ENCODE results near the gene PLA2G2F. TPM values are rescaled to one million over a fixed set of nuclear protein-coding genes. Genes with fewer than 3 reads are reported as not detected.

The PLA2G2F gene
- total and polyA plus RNA-seq, 10 of the 15 experiments (the other 5 are each of a cell fraction or from before 2014, with no cell fraction given) = 0.03 TPM; not detected in 9

DNA sequence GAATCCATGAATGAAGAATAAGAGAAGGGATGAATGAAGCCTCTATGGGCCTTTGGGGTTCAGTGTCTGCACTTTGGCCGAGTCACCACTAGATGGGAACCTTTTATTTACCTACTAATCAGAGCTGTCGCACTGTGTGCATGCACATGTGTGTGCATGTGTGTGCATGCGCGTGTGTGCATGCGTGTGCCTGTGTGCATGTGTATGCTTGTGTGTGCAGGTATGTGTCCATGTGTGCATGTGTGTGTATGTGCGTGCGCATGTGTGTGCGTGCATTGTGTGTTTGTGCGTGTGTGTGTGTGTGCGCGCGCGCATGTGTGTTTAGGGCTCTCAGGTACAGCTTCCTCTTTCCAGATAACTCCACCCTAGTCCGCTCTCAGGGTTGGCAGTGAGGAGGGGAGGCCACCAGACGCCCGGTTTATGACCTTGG, 26.4 kb downstream of the PLA2G2F start (continued):
- TF ChIP-seq MTA2 (IDR thresholded peaks at IDR 0.05; ENCODE audit: low read depth) (no peak), LARP7 (IDR thresholded peaks at IDR 0.05) (no peak), PML (IDR thresholded peaks at IDR 0.05; ENCODE audit: low read length) (no peak), MEF2B (IDR thresholded peaks at IDR 0.05; ENCODE audit: partially characterized antibody, poor library complexity, severe bottlenecking) (no peak), RUNX3 (IDR thresholded peaks at IDR 0.05; ENCODE audit: low read length) (no peak), ZNF217 (IDR thresholded peaks at IDR 0.05) (no peak), NFYB (IDR thresholded peaks at IDR 0.05; ENCODE audit: insufficient read depth, low read depth, low read length) (no peak), NFYA (IDR thresholded peaks at IDR 0.05; ENCODE audit: borderline replicate concordance, low read depth, low read length) (no peak), KDM1A (IDR thresholded peaks at IDR 0.05; ENCODE audit: borderline replicate concordance) (no peak), RCOR1 (conservative IDR thresholded peaks at IDR 0.05; ENCODE audit: low read depth, low read length) (no peak), YY1 (IDR thresholded peaks at IDR 0.05; ENCODE audit: low read depth, low read length) (no peak), TCF3 (IDR thresholded peaks at IDR 0.05; ENCODE audit: borderline replicate concordance, insufficient read depth, low read depth, low read length) (0 out of 2 replicates have a peak, but pooled peaks have one; percentile 17), MYB (IDR thresholded peaks at IDR 0.05; ENCODE audit: borderline replicate concordance, low read depth, low read length) (no peak), RBBP5 (conservative IDR thresholded peaks at IDR 0.05) (no peak), SMC3 (IDR thresholded peaks at IDR 0.05; ENCODE audit: borderline replicate concordance, low read length) (0 out of 2 replicates have a peak, but pooled peaks have one; percentile 10), STAT1 (conservative IDR thresholded peaks at IDR 0.05) (no peak), DPF2 (IDR thresholded peaks at IDR 0.05) (no peak), EED (IDR thresholded peaks at IDR 0.05; ENCODE audit: low read depth) (no peak)
- TF ChIP-seq, protein P1, sequence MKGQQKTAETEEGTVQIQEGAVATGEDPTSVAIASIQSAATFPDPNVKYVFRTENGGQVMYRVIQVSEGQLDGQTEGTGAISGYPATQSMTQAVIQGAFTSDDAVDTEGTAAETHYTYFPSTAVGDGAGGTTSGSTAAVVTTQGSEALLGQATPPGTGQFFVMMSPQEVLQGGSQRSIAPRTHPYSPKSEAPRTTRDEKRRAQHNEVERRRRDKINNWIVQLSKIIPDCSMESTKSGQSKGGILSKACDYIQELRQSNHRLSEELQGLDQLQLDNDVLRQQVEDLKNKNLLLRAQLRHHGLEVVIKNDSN (IDR thresholded peaks at IDR 0.05; ENCODE audit: borderline replicate concordance, extremely low read length, insufficient read depth, low read depth, low read length) = no peak
- TF ChIP-seq, protein P2, sequence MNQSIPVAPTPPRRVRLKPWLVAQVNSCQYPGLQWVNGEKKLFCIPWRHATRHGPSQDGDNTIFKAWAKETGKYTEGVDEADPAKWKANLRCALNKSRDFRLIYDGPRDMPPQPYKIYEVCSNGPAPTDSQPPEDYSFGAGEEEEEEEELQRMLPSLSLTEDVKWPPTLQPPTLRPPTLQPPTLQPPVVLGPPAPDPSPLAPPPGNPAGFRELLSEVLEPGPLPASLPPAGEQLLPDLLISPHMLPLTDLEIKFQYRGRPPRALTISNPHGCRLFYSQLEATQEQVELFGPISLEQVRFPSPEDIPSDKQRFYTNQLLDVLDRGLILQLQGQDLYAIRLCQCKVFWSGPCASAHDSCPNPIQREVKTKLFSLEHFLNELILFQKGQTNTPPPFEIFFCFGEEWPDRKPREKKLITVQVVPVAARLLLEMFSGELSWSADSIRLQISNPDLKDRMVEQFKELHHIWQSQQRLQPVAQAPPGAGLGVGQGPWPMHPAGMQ (IDR thresholded peaks at IDR 0.05; ENCODE audit: borderline replicate concordance) = no peak
- TF ChIP-seq, protein P3, sequence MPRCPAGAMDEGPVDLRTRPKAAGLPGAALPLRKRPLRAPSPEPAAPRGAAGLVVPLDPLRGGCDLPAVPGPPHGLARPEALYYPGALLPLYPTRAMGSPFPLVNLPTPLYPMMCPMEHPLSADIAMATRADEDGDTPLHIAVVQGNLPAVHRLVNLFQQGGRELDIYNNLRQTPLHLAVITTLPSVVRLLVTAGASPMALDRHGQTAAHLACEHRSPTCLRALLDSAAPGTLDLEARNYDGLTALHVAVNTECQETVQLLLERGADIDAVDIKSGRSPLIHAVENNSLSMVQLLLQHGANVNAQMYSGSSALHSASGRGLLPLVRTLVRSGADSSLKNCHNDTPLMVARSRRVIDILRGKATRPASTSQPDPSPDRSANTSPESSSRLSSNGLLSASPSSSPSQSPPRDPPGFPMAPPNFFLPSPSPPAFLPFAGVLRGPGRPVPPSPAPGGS (IDR thresholded peaks at IDR 0.05; ENCODE audit: borderline replicate concordance, insufficient read depth, low read depth, low read length, poor library complexity, severe bottlenecking) = peak; percentile 94
- TF ChIP-seq, protein P4, sequence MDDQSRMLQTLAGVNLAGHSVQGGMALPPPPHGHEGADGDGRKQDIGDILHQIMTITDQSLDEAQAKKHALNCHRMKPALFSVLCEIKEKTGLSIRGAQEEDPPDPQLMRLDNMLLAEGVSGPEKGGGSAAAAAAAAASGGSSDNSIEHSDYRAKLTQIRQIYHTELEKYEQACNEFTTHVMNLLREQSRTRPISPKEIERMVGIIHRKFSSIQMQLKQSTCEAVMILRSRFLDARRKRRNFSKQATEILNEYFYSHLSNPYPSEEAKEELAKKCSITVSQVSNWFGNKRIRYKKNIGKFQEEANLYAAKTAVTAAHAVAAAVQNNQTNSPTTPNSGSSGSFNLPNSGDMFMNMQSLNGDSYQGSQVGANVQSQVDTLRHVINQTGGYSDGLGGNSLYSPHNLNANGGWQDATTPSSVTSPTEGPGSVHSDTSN (IDR thresholded peaks at IDR 0.05; ENCODE audit: insufficient replicate concordance, low read depth, low read length) = peak; percentile 52
- TF ChIP-seq, protein P5, sequence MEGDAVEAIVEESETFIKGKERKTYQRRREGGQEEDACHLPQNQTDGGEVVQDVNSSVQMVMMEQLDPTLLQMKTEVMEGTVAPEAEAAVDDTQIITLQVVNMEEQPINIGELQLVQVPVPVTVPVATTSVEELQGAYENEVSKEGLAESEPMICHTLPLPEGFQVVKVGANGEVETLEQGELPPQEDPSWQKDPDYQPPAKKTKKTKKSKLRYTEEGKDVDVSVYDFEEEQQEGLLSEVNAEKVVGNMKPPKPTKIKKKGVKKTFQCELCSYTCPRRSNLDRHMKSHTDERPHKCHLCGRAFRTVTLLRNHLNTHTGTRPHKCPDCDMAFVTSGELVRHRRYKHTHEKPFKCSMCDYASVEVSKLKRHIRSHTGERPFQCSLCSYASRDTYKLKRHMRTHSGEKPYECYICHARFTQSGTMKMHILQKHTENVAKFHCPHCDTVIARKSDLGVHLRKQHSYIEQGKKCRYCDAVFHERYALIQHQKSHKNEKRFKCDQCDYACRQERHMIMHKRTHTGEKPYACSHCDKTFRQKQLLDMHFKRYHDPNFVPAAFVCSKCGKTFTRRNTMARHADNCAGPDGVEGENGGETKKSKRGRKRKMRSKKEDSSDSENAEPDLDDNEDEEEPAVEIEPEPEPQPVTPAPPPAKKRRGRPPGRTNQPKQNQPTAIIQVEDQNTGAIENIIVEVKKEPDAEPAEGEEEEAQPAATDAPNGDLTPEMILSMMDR (IDR thresholded peaks at IDR 0.05 in 2 of 3, conservative IDR thresholded peaks at IDR 0.05 in 1 of 3; ENCODE audit: control insufficient read depth in 2 of 3, extremely low read depth in 1 of 3, insufficient read depth in 1 of 3, low read depth in 3 of 3, low read length in 3 of 3) = peak; percentile 27 to 55 (median 46); a peak in 3 of 6 replicates
- TF ChIP-seq, protein P6, sequence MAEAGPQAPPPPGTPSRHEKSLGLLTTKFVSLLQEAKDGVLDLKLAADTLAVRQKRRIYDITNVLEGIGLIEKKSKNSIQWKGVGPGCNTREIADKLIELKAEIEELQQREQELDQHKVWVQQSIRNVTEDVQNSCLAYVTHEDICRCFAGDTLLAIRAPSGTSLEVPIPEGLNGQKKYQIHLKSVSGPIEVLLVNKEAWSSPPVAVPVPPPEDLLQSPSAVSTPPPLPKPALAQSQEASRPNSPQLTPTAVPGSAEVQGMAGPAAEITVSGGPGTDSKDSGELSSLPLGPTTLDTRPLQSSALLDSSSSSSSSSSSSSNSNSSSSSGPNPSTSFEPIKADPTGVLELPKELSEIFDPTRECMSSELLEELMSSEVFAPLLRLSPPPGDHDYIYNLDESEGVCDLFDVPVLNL (IDR thresholded peaks at IDR 0.05; ENCODE audit: low read depth, low read length) = no peak

Measured in GM12878 (cell line).